ENCODE measurements around the gene CFAP46.

CFAP46 gene

DNA sequence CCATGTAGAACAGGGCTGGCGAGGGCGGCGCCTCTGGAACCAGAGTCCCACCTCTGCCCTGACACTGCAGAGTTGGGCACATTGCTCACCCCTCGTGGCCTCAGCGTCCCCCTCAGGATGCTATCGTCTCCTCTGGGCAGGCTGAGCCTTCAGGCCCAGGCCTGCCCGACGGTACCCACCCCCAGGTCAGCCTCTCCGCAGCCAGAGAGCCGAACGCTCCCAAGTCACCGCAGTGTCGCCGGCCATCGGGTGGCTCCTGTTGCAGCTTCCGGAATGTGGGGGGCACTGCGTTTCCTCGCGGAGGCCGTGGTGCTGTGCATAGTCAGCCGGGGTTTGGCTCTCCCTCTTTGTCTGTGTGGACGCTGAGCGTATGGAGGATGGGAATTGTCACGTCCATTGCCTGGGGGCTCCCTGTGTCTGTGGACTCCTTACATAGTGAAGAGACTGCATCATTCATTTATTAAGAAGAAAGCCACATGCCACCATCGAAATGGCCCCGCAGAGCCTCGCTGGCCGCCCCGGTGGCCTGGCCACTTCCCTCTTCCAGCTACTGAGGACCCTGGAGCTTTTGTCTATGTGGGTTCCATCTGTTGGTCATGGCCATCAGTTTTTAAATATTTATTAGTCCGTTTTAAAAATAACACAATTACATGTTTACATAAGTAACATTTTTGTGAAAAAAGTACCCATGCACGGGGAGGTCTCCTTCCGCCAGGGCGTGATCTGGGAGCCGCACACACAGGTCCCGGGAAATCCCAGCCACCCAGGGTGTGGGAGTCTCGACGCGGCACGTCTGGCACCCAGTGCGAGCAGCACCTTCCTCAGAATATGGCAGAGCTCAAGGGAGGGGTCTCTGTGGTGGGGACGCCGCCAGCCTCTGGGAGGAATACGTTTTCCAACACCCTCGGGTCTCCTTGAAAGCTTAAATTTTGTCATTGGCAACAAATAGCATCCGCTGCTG lies 172.0 kb downstream of the CFAP46 start:
- DNase-seq (ENCODE audit: low read depth) = no peak

DNA sequence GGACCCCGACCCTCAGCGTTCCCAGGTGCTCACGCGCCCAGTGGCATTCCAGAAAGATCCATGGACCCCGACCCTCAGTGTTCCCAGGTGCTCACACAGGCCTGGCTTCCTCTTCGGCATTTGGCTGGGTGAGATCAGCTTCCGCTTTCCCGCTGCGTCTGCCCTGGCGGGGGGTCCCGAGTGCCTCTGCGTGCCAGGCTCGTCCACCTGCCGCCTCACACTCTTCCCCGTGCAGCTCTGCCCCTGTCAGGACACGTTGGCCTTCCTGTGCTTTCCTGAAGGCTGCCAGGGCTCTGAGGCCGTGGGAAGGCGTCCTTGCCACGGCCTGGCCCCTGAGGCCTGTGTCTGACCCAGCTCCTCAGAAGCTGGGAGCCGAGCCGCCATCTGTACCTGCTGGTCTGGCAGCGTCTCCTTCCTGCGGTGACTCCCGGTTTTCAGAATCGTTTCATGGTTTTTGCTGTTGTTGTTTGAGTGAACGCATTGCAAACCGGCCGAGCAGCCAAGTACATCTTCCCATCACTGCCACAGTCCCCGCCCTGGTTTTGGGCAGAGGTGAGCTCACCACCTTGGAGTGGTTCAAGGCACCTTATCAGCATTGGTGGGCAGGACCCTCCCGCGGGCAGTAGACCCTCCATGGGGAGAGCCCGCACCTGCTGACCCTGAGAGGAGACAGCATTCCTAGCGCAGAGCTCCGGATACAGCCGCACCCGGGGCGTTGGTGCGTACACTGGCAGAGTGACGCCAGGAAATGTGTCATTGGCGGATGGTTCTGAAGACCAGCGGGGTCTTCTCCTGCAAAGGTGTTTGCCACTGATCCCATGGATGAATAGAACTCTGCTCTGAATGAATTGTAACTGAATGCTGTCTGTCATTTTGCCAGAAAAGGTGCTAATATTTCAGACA lies 173.8 kb downstream of the CFAP46 start:
- DNase-seq (ENCODE audit: low read depth) = no peak

DNA sequence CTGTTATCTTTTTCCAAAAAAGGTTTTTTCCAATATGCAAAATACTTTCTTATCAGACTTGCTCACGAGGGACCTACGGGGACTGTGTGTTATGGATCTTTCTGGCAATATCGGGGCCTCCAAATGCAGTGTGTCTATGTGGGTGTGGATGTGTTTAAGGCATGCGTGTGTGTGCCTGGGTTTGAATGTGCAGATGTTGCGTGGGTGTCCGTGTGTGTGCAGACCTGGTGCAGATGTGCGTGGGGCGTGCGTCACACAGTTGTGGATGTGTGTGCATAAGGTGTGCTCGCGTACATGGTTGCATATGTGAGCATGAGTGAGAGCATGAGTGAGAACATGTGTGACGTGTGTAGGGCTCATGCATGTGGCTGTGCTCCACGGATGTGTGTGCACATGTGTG lies 176.1 kb downstream of the CFAP46 start:
- DNase-seq (ENCODE audit: low read depth) = no peak

DNA sequence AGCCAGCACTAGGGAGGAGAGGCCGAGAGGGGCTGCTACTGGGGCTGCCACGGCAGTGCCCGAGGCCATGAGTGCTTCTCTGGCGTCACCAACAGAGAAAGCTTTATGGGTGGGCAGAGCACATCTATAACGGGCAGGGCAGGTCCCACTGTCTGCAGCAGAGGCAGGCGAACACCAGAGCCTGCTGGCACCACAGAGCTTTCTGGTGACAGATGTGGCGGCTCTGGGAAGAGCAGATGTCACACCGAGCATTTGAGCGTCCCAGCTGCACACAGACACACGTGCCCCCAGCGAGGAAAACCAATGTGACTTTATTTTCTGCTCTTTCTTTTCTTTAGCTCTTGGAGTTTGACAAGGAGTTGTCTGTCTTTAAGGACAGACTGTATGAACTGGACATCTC lies 176.9 kb downstream of the CFAP46 start:
- no peak for DNase-seq (ENCODE audit: low read depth)

DNA sequence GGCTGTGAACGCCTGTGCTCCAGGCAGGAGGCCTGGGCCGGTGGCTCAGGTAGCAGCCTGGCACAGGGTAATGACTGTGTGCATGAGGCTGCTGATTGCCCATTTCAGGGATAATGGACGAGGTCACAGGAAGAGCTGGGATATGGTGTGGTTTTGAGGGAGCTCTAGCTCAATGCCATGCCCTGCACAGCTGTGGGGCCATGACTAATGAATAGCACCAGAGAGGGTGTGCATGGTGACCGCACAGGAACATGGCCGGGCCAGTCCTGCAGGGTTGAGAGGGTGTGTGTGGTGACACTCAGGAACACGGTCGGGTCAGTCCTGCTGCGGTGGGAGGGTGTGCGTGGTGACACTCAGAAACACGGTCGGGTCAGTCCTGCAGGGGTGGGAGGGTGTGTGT lies 178.3 kb downstream of the CFAP46 start:
- DNase-seq (ENCODE audit: low read depth) = no peak

DNA sequence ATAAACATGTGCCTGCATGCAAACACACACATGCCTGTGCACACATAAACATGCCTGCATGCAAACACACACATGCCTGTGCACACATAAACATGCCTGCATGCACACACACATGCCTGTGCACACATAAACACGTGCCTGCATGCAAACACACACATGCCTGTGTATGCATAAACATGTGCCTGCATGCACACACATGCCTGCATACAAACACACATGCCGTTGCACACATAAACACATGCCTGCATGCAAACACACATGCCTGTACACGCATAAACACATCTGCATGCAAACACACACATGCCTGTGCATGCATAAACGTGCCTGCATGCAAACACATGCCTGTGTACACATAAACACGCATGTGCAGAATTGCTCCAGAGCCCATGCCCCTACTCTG lies 178.8 kb downstream of the CFAP46 start:
- no peak for DNase-seq (ENCODE audit: low read depth)

DNA sequence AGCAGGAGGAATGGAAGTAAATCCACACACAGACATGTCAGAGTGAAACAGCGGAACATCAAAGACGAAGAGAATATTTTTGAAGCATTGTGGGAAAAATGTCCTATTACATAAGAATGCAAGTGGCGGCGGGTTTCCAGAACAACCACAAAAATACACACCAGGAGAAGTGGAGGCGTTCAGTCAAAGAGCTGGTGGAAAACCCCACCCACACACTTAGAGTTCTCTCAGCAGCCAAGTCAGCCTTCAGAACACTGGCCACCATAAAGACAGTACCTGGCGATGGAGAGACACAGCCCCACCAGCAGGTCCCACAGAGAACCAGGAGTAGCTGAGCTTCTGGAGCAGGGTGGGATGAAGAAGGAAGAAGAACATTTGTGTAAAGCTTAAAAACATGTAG lies 180.1 kb downstream of the CFAP46 start:
- DNase-seq (ENCODE audit: low read depth) = no peak

DNA sequence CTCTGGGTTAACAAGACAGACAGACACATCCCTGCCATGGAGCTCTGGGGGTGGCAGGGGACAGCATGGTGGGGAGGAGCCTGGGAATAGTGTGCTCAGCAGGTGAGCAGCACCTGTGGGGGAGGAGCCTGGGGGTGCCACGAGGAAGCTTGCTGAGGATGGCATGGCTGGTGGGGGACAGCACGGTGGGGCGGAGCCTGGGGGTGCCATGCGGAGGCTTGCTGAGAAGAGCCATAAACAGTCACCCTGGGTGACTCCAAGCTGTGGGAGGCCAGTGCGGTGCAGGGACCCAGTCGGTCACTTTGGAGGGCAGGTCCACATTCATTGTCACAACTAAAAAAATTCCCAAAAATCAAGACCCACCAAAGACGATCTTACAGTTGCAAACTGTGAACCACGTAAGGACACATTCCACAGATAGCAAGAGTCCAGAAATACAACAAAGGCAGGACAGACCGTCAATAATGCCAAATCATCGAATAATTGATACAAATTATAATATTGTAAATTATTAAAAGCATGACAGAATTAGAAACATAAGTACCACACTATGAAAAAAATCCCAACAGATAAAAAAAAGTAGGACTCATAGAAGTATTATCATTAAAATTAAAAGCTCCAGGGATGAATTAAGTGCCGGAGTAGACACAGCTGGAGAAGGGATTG lies 180.8 kb downstream of the CFAP46 start:
- no peak for DNase-seq (ENCODE audit: low read depth)

DNA sequence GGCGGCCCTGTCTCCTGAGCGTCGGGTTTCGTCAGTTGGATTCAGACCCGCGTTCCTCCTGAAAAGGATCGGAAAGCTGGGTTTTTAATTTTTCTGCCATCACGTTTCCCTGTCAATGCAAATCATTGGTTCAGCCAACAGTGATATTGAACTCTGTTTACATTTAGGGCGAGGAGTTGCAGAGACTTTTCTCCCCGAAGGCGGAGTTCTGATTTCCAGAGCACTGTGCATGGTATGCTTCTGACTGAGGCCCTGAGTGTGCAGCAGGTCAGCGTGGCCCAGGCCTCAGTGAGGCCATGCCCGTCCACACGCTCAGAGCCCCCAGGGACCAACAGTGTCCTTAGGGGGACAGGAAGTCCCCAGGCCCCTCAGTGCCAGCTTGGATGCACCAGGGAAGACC lies 183.5 kb downstream of the CFAP46 start:
- no peak for DNase-seq (ENCODE audit: low read depth)

Data from T-helper 22 cell (primary cell).